Panc1 (cell line): ENCODE results near the gene MT1B. TPM values are rescaled to one million over a fixed set of nuclear protein-coding genes. Genes with fewer than 3 reads are reported as not detected.
A peak's percentile ranks its signal among the peaks of the same experiment; 100 is the strongest.

ENCODE experiments used
- ATAC-seq: fragments of 200-7000 bp; cut with Tn5 transposase; 2 replicates; pipeline ENCODE4 v1.9.1; 2020; ENCODE audit warnings: mild to moderate bottlenecking, moderate library complexity
- BruUV-seq: library from RNA; stranded (reverse); fragments of 400-500 nt; replicated peaks from 2 replicates; lab custom pipeline; 2021; lab: Mats Ljungman, UMichigan
- CTCF ChIA-PET: fragments of 300-600 bp; sonication (Branson Sonifier 250); formaldehyde crosslinking; loops from one replicate; lab custom pipeline; 2022; ENCODE audit warnings: antibody characterized with exemption; lab: Charles Lee
- POLR2A ChIA-PET: fragments of 300-600 bp; sonication (Branson Sonifier 250); formaldehyde crosslinking; loops from one replicate; lab custom pipeline; 2022; ENCODE audit warnings: antibody characterized with exemption; lab: Charles Lee
- DNase-seq: peaks from one replicate; pipeline ENCODE4 v3.0.0-alpha.2; 2010; ENCODE audit warnings: low read depth, low spot score
- H3K27ac ChIP-seq: 2 replicates; pipeline ENCODE4 v1.5.1; 2011; ENCODE audit warnings: mild to moderate bottlenecking, low read length, inconsistent platforms
- H3K27me3 ChIP-seq: fragments of 200-500 bp; sonication (Bioruptor generic); 2 replicates; pipeline ENCODE4 v1.6.0; 2014; ENCODE audit warnings: low read length, inconsistent platforms; ENCODE audit not compliant: control insufficient read depth, insufficient read depth
- H3K36me3 ChIP-seq: fragments of 200-500 bp; sonication (Bioruptor generic); 2 replicates; pipeline ENCODE4 v1.5.1; 2014; ENCODE audit warnings: inconsistent platforms, mild to moderate bottlenecking, low read length, moderate library complexity; ENCODE audit not compliant: control insufficient read depth, insufficient read depth
- H3K4me1 ChIP-seq: 2 replicates; pipeline ENCODE4 v1.5.1; 2011; ENCODE audit warnings: inconsistent platforms, mild to moderate bottlenecking, low read length, moderate library complexity; ENCODE audit not compliant: control insufficient read depth, insufficient read depth
- H3K4me3 ChIP-seq, 2 experiments: 2 replicates each; pipeline ENCODE4 v1.5.1; 2011 to 2012; ENCODE audit warnings: low read depth in 2 of 2, low read length in 2 of 2, mild to moderate bottlenecking in 2 of 2, inconsistent platforms in 1 of 2, moderate library complexity in 1 of 2
- H3K9me3 ChIP-seq: fragments of 200-500 bp; sonication (Bioruptor generic); 2 replicates; pipeline ENCODE4 v1.5.1; 2014; ENCODE audit warnings: low read depth, mild to moderate bottlenecking, inconsistent platforms, low read length, moderate library complexity; ENCODE audit not compliant: control insufficient read depth, insufficient read depth
- CTCF ChIP-seq: fragments of 450-650 bp; IDR thresholded peaks from 2 replicates; pipeline ENCODE4 v1.5.1; 2017; ENCODE audit warnings: mild to moderate bottlenecking
- POLR2AphosphoS5 ChIP-seq: IDR thresholded peaks from 2 replicates; pipeline ENCODE4 v1.6.1; 2012; ENCODE audit warnings: mild to moderate bottlenecking, low read depth, low read length, moderate library complexity
- REST ChIP-seq, 2 experiments: IDR thresholded peaks; 2 replicates each; pipeline ENCODE4 v1.6.1; 2011 to 2012; ENCODE audit warnings: low read depth in 2 of 2, control low read depth in 1 of 2, low read length in 1 of 2, mild to moderate bottlenecking in 1 of 2, moderate library complexity in 1 of 2; ENCODE audit not compliant: insufficient read depth in 1 of 2
- SIN3A ChIP-seq: IDR thresholded peaks from 2 replicates; pipeline ENCODE4 v1.6.1; 2012; ENCODE audit warnings: low read depth, mild to moderate bottlenecking, low read length, moderate library complexity, borderline replicate concordance; ENCODE audit not compliant: insufficient read depth
- TCF7L2 ChIP-seq: IDR thresholded peaks from 2 replicates; pipeline ENCODE4 v1.6.1; 2011; ENCODE audit warnings: mild to moderate bottlenecking, low read depth, low read length, inconsistent platforms
- in situ Hi-C: cut with HindIII; loops from 2 replicates; pipeline ENCODE4 v1.10.0; 2016; ENCODE audit warnings: low sequenced_read_pairs, low pct_unique_long_range_greater_than_20kb
- intact Hi-C: fragments of 100-400 bp; cut with micrococcal nuclease; formaldehyde crosslinking; loops from one replicate; pipeline ENCODE4 v1.10.0; 2022; ENCODE audit not compliant: unreplicated experiment
- total RNA-seq: library from RNA; stranded (reverse); gene quantifications from one replicate; pipeline ENCODE4 v1.2.1, GENCODE V29; 2021; ENCODE audit not compliant: unreplicated experiment

The MT1B gene
- total RNA-seq, 1 experiment from 2014 or later = not detected

GRCh38 chr16:56608043-56608875 is 43.4 kb upstream of the MT1B start, which contains the start of gene MT2A:
Gene MT2A, plus strand, starts transcription at chr16:56608584. Its CDS starts 72 bp downstream, at chr16:56608656.
- no peaks in the 10 kb centered on the region for H3K9me3 ChIP-seq
- H3K4me3 ChIP-seq = peak within 1 kb of the TSS; percentile 78 to 87
- peak; percentile 77 for ATAC-seq
- TF ChIP-seq REST (IDR thresholded peaks at IDR 0.05; ENCODE audit: insufficient read depth in 1 of 2, low read depth in 2 of 2, low read length in 1 of 2) = no peak
- peak; percentile 92 for TF ChIP-seq POLR2AphosphoS5
- TF ChIP-seq TCF7L2 = peak; percentile 39; the same call in 1 of the 2 replicates
- TF ChIP-seq SIN3A = peak; percentile 77; the same call in 1 of the 2 replicates
- no peak for TF ChIP-seq CTCF
- ChIA-PET POLR2A (interaction anchor here (0.7 kb wide), 2 partner anchors 12 to 19 kb away, joined by 3 to 4 read pairs; no protein-coding TSS in a partner anchor), CTCF (interaction anchor here (0.7 to 1.0 kb wide), 3 partner anchors 9 to 17 kb away, joined by 3 read pairs; partner anchors contain the start of gene MT1E)
- H3K36me3 ChIP-seq = peaks cover 3% of the 10 kb centered on the region; the same call in 1 of the 2 replicates
- no peak for DNase-seq
- in situ Hi-C loops = no loop called here
- TSS peak; percentile 60 for BruUV-seq
- H3K27me3 ChIP-seq = no peaks in the 10 kb centered on the region
- intact Hi-C loops = loop anchor here (5.0 kb wide), 1 partner anchor 94 kb away; no protein-coding TSS in a partner anchor
- H3K27ac ChIP-seq = peak within 1 kb of the TSS; percentile 95
- H3K4me1 ChIP-seq = peaks cover 62% of the 10 kb centered on the region

- peak overlapping the region; percentile 78 to 87 for H3K4me3 ChIP-seq
- ATAC-seq = no peak
- intact Hi-C loops = loop anchor here (5.0 kb wide), 1 partner anchor 93 kb away; no protein-coding TSS in a partner anchor
- TF ChIP-seq TCF7L2 (0 out of 2 replicates have a peak, but pooled peaks have one; percentile 15), CTCF (no peak), REST (IDR thresholded peaks at IDR 0.05; ENCODE audit: insufficient read depth in 1 of 2, low read depth in 2 of 2, low read length in 1 of 2) (no peak), SIN3A (no peak), POLR2AphosphoS5 (no peak)
- ChIA-PET CTCF (interaction anchor here (1.0 kb wide), 1 partner anchor 17 kb away, joined by 3 read pairs; the partner anchor contains the start of gene MT1E), POLR2A (no interaction called here)
- DNase-seq = no peak
- TSS peak; percentile 100 for BruUV-seq
- H3K36me3 ChIP-seq = peaks cover 3% of the 10 kb centered on the region; the same call in 1 of the 2 replicates
- no peaks in the 10 kb centered on the region for H3K27me3 ChIP-seq
- peak overlapping the region; percentile 94 for H3K27ac ChIP-seq
- in situ Hi-C loops = no loop called here
- peaks cover 65% of the 10 kb centered on the region for H3K4me1 ChIP-seq
- no peaks in the 10 kb centered on the region for H3K9me3 ChIP-seq
These were observed 42.7 kb upstream of the MT1B start for GRCh38 chr16:56608876-56609462.
